T-helper 22 cell (primary cell): Measurements from ENCODE around the gene SLAMF8.

Source experiments
- DNase-seq: peaks from one replicate; pipeline ENCODE4 v3.0.0-alpha.2; 2020; ENCODE audit warnings: low read depth

The SLAMF8 gene

DNA sequence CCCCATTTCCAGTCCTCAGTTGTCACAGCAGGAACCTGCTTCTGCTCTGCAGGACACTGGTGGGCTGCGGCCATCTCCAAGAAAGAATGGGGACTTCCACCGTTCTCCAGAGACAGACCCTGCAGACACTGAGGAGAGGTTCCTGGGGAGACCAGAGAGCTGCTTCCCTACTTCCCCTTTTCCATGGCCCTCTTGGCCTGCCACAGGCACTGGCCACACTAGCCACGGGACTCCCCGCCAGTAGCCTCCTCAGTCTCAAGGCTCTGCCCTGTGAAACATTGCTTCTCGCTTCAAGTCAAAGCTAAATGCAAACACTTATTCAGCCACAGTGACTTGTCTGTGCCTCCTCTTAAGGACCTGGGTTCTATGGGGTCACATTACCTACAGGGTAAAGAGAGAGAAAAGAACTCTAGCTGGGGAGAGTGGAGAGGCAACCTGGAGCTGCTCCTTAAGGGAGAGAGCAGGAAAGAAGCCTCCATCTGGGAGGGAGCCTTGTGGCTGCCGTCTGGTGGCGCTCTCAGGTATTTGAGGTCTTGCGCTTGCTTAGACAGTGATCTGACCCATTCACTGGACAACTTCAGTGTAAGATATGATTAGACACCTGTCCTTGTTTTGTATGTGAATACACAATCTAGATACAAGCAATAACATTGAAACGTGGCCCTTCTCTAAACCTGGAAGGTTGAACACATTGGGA, 5.4 kb upstream of the SLAMF8 start:
- DNase-seq = no peak

DNA sequence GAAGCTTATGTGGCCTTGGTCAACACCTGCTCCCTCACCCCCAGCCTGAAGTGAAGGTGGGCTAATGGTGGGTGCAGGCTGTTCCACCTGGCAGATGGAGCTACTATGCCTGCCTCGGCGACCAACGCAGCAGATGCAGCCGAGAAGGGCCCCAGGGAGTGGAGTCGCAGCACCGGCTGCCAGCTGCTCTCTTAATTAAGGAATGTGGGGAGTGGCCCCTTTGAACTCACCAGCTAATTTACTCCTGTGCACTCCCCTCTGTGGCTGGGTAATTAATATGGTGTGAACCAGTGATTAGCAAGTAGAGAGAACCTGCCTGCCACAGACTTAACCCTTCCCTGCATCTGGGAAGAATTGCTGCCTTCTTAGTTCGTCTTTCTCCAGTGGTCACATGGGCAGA, 3.3 kb upstream of the SLAMF8 start:
- DNase-seq = no peak

DNA sequence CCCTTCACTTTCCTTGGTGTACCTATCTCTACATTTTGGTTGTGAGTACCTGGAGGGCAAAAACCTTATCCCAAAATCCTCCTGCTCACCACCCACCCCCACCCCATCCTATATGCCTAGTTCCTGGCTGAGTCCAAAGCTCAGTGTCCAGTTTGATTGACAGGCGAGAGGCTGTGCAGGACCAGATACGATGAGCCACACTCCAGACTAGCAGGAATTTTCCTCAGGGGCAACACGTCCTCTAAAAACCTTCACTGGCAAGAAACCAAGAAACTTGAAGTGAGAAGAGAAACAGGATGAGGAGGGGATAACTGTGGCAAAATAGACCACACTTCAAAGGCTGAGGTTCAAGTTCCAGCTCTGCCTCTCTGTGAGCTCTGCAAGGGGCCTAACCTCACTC, 1.1 kb upstream of the SLAMF8 start:
- no peak for DNase-seq

DNA sequence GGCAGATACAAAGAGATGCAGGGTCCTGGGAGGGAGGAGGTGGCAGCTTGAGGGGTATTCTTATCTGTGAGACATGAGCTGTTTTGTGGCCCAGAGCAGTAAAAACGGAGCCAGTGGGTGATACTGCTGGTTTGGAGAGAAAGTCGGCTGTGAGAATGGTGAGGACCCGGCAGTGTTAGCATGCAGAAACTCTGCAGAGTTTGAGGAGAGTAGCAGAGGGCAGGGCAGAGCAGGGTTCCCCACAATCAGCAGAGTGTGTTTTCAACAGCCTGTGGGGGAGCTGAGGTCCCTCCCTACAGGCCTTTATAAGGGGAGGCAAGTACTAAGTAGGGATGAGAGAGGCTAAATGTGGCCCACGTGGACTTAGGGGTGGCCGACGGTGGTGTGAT, 423 bp downstream of the SLAMF8 start:
- no peak for DNase-seq

DNA sequence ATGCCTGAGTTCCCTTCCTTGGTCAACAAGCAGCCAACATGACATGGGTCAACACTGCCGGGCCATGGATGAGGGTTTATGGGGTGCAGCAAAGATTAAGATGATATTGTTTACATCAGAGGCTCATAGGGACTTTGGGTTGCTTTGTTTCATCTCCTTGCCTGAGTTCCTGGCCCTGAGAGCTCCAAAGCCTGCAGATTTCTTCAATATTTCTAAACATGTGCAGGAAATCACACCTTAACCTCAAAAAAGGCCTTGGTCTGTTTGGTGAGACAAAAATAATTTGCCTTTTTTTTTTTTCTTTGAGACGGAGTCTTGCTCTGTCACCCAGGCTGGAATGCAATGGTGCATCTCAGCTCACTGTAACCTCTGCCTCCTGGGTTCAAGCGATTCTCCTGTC, 876 bp downstream of the SLAMF8 start:
- no peak for DNase-seq

DNA sequence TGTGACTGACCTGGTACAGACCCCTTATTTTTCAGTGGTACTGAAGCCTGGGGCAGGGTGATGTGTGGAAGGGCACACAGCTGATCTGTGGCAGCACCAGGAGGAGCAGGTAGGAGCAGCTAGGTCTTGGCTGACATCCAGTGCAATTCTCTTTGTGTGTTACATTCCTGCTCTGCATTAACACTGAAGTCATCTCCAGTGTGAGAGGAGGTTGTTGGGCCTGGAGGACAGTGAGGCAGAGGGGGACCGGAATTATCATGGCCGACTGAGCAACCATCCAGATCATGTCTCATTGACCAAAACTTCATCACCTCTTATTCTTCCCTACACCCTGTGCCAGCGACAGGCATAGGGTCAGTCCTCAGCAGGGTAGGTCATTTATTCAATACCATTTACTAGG, 1.5 kb downstream of the SLAMF8 start:
- no peak for DNase-seq

DNA sequence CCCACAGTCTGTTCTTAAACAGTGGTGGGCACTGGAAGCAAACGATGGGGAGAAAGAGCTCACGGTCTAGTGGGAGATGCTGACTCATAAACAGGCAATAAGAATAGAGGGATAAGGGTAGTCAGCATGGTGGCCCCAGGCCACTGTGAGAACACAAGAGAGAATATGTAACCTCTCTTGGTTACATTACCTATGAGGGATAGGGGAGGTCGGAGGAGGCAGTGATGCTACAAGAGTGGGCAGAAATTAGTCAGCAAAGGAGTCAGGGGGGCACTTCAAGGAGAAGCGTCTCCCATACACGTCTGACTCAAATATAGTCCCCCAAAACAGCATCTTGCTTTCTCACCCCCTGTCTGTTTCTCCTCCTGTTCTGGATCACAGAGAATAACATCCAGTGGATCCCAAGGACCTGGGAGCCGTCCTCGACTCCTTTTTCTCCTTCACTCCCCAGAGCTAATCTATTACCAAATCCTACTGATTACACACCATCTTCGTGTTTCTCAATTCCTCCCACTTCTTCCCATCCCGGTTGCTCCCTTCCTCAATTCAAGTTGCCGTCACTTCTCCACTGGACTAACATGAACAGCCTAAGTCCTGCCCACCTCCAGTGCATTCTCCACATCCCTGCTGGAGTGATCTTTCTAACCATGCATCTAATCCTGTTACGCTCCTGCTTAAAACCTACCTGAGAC, 2.1 kb downstream of the SLAMF8 start:
- no peak for DNase-seq

DNA sequence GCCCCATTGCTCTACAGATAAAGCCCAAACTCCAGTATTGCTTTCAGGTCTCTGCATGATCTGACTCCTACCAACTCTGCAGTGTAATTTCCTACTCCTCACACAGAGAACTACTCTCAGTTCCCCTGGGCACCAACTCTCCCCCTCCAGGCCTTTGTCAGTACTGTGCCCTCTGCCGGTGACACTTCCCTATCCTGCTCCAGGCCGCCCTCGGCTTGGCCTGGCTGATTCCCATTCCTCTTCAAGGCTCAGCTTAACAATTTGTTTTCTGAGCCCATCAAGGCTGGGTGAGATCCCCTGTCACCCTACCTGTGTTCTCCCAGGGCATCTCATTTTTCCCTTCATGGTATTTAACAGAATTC, 2.6 kb downstream of the SLAMF8 start:
- DNase-seq = no peak

DNA sequence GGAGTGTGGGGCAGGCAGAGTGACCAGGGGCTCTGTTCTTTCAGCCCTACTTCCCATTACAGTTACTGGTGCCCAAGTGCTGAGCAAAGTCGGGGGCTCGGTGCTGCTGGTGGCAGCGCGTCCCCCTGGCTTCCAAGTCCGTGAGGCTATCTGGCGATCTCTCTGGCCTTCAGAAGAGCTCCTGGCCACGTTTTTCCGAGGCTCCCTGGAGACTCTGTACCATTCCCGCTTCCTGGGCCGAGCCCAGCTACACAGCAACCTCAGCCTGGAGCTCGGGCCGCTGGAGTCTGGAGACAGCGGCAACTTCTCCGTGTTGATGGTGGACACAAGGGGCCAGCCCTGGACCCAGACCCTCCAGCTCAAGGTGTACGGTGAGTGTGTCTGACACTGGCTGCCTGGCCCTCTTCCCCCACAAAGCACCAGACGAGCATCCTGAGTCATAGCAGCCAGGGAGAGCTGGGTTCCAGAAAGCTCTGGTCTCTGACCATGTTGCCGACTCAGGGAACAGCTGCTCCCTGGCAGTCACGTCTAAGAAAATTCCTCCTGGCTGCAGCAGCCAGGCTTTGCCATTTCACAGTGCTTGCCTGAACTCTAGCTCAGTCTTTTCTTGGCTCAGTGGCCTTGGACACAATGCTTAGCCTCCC, 3.3 kb downstream of the SLAMF8 start:
- no peak for DNase-seq

DNA sequence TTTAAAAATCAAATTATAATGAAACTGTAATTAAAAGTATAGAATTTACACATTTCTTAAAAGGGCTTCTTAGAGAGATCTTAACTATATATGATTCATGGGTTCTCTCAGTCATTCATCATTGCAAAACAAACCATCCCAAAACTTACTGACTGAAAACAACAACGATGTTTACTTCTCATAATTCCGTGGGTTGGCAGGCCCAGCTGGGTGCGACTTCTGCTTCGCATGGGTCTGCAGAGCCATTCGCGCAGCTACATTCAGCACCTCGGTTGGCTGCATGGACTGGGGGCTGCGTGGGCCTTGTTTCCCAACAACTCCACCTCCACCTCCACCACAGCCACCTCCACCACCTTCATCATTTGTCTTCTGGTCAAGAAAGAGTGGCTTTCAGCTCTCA, 4.0 kb downstream of the SLAMF8 start:
- DNase-seq = no peak

DNA sequence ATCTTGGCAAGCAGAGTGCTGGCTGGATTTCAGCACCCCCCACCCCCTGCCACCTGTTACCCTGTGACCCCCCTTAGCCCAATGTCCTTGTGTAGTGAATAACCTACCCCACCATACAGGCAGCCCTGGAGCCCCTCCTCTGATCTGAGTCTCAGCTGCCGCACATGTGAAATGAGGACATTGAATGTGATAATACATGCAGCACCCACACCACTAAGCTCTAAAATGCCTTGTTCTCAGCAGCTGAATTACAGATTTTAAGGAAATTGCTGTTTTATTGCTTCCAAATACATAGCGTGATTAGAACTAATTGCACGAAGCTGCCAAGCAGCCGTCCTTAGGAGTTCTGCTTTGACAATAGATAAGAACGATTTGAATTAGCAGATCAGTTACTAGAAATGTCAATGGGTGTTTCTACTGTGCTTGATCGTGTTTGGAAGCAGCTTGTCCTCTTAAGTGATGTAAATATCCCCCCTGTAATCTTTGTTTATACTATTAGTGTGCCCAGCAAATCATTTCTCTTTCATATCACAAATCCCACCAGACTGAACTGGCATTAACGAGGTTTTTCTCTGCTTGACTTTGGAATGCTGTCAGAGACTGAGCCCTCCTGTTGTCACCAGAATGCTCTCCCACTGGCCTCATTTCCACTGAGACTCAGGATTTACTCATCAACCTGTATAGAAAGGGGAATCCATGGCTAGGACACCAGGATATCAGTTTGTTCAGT, 4.9 kb downstream of the SLAMF8 start:
- no peak for DNase-seq

DNA sequence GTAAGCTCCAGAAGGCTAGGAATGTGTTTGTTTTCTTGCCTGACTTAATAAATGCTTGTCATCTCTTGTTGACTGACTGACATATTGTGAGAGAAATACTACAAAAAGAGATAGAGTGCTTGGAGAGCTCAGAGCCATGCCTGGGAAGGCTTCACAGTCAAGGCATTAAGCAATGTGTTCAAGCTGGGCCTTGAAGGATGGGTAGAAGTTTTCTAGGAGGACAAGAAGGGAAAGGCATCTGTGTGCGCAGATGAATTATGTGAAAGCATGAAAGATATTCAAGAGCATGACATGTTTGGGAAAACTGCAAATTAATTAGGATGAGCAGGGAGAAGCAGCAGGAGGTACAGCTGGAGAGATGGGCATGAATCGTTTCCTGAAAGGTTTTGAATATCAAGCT, 5.6 kb downstream of the SLAMF8 start:
- no peak for DNase-seq

DNA sequence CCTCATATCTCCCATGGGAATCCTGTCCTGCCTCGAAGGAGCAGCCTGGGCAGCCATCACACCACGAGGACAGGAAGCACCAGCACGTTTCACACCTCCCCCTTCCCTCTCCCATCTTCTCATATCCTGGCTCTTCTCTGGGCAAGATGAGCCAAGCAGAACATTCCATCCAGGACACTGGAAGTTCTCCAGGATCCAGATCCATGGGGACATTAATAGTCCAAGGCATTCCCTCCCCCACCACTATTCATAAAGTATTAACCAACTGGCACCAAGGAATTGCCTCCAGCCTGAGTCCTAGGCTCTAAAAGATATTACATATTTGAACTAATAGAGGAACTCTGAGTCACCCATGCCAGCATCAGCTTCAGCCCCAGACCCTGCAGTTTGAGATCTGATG, 8.7 kb downstream of the SLAMF8 start:
- DNase-seq = no peak

DNA sequence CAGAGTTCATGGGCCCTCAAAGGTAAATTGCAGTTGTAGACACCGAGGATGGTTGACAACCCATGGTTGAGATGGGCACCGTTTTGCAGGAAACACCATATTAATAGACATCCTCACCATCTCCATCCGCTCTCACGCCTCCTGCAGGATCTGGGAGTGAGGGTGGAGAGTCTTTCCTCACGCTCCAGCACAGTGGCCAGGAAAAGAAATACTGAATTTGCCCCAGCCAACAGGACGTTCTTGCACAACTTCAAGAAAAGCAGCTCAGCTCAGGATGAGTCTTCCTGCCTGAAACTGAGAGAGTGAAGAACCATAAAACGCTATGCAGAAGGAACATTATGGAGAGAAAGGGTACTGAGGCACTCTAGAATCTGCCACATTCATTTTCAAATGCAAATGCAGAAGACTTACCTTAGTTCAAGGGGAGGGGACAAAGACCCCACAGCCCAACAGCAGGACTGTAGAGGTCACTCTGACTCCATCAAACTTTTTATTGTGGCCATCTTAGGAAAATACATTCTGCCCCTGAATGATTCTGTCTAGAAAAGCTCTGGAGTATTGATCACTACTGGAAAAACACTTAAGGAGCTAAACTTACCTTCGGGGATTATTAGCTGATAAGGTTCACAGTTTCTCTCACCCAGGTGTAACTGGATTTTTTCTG, 9.3 kb downstream of the SLAMF8 start:
- DNase-seq = no peak

DNA sequence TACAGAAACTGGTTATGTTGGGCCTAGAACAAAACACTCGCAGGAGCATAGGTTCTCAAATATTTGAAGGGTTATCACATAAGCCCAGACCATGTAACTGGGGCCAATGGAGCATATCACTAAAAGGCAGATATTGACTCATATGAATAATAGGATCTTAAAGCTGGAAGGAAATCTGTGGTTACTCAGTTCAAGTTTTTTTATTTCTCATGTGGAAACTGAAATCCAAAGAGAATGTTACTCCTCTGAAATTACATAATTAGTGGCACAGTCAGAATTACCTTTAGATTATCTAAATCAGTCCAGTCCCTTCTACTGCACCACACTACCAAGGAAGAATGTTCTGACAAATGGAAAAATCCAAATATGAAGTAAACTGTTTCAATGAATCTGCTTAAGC, 12.0 kb downstream of the SLAMF8 start:
- DNase-seq = no peak

DNA sequence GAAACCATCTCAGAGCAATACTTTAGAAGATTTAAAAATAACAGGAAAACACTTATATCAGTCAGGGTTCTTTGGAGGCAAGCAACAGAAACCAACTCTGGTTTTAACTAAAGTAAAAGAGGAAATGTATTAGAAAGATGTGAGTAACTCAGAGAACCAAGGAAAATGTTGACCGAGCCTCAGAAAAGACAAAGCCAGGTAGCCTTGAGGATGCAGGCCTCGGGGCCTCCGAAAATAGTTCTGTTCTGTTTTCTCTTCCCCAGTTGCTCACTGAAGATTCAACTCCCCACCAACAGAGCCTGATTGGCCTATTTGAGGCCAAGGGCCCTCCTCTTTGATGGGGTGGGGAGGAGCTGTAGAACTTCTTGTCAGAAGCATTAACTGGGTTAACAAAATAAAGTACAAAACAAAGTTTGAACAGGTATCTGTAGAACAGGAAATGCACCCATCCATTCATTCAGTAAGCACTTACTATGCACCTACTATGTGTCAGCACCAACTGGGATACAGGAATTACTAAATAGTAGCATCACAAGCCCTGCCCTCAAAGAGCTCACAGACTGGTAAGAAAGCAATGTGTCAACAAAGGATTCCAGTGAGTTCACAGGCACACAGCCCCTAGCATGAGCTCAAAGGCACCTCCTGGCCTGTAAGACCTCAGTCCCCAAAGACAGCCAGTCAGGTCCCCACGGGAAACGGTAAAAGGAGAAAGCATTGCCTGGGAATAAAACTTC, 12.6 kb downstream of the SLAMF8 start:
- DNase-seq = no peak

DNA sequence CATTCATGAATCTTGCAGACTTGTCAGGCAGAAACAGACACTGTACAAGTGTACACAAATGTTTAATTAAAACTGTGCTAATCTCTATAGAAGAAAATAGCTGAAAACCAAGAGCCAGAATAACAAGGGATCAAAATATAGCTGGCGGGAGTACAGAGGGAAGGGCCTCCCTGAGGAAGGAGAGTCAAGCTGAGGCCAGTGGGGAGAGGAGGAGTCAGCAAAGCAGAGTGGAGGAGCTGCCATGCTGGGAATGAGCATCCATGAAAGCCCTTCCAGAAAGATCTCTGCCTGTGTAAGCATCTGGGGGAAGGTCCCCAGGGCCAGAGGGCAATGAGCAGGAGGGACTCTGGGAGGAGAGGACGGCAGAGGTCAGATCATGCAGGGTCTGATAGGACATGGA, 15.1 kb downstream of the SLAMF8 start:
- DNase-seq = no peak

DNA sequence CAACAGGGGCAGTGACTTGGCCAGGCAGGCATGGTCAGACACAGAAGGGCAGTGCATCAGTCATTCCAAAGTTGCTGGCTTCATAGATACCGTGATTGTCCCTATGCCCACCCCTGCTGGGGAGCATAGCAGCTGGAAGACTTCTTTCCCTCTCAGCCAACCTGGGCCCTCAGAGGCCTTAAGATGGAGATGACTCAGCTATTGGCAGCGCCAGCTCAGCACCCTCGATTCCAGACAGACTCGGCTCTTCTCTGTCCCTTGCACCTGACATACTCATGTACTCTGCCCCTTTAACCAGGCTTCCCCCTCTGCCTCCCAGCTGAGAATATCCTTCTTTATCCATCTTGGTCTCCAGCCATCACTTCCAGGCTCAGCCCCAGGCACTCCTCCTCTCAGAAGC, 16.8 kb downstream of the SLAMF8 start:
- DNase-seq = no peak

DNA sequence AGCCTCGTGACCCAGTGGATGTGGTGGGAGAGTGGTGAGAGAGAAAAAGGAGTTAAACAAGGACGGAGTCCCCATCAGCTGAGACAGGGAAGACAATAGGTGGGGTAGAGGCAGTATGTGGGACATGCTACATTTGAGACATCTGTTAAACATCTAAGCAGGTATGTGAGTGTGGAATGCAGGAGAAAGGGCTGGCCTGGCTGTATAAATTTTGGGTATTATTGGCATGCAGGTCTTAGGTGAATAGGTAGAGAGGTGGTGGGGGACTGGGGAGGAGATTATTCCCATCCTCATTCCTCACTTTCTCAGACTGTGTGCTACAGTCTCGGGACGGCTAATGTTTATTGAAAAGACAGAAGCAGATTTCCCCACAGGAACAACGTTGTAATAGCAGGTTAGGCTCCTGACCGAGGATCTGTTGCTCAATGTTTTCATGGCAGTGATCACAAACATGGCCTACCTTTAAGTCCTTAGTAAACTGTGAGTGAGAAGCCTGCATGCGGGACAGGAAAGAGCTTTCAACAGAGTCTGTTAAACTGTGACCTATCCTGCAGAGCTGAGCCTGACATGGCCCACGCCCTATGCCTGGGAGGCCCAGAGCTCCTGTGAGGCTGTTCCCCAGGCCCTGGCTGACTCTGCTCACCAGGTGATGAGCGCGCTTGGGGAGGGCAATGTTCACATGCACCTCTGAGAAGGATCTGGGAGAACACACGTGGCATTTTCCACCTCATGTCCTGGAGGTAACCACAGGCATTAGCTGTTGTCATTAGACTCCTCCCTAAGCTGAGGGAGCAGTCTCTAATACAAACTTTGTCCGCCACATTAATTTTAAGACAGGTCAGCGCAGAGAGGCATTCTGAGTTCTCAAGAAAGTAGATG, 19.3 kb downstream of the SLAMF8 start:
- no peak for DNase-seq

DNA sequence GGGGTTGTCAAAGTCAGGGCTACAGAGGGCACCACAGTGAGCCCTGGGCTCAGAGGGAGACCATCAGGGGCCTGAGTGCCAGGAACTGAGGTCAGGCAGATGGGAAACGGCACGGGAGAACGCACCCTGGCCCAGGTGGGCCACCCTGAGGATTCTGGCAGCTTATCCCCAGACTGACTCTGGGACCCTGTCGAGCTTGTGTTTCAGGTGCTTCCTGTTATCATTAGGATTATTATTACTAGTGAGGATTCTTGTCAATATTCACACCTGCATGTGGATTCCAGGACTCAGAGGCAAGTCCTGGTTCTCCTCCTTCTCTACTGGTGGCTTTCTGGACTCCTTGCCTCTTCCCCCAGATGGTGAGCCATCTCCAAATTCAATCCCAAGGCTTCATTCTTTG, 20.6 kb downstream of the SLAMF8 start:
- no peak for DNase-seq

DNA sequence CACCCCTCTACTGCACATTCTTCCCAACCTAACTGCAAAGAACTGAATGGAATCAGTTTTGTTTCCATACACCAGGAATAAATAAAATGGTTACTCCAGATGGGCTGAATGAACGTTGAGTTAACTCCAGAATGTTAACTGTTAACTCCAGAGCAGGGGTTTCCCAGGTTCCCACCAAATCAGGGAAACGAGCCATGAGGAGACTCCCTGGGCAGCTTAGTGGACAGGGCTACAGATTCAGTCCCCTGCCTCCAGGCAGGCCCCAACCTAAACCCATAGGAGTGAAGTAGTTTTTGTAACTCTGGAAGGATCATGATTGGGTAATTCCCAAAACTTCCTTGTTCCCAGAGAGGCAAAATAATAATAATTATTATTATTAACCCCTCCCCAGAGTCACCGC, 21.7 kb downstream of the SLAMF8 start:
- no peak for DNase-seq
